NCI-H146 treated with DMSO at 0.1 percent for 48 hours (cell line): ENCODE measurements around the gene ELOB.

ENCODE experiments used
- DNase-seq: peaks from one replicate; lab custom pipeline; 2025; ENCODE audit not compliant: unreplicated experiment; lab: John Stamatoyannopoulos, UW

The ELOB gene

DNA sequence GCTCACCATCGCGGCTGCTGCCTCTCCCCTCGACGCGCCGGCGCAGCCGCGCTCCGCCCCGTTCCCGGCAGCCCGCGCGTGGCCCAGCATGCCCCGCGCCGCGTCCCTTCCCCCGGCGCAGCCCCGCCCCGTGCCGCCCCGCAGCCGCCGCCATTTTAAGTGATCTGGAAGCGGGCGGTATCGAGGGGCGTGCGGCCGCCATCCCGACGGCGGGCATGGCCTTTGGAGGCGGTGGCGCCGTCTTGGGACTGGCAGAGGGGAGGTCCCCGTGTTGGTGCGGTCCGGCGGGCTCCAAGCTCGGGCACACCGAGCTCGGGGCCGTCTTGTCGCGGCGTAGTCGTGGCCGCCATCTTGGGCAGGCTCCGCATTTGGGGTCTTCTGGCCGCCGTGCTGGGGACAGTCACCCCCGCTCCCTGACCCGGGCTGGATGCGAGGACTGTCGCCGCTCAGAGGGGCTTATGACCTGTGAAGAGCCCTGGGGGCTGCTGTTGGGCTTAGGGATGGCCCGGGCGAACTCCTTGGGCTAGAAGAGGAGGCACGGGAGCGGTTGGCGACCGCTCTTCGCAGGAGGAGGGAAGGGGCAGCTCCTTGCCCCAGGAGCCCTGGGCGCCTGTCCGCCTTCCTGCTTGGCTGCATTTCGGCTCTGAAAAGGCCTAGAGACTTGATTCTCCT lies at the start of gene ELOB:
TSS of gene ELOB (minus strand) at position 50 of the 672 bp plus-strand sequence. CDS start at position 9, 41 bp downstream.
- DNase-seq: peak; percentile 74

GRCh38 chr16:2825906-2826305 lies 48.8 kb upstream of the ELOB start:
- no peak for DNase-seq

DNA sequence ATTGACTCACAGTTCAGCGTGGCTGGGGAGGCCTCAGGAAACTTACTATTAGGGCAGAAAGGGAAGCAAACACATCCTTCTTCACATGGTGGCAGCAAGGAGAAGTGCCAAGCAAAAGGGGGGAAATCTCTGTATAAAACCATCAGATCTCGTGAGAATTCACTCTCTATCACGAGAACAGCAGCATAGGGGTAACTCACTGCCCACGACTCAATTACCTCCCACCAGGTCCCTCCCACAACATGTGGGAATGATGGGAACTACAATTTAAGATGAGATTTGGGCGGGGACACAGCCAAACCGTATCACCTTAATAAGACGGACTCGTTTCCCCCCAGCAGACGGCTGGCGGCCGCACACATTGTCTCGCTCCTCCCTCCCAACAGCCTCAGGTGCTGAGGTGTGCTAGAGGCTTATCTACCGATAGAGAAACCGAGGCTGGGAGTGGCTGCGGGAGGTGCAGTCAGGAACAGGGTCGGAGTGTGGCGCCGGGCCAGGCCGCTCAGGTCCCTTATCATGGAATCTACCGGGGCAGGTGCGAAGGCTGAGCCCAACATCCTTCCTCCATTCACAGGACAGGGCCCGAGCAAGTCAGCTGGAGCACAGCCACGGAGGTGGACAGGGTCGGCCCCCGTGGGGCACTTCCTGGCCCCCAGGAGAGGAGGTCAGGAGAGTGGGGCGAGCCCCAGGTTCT lies 48.1 kb upstream of the ELOB start:
- DNase-seq: no peak

GRCh38 chr16:2824626-2825025 lies 47.5 kb upstream of the ELOB start:
- no peak for DNase-seq

- DNase-seq: no peak
These were observed 45.4 kb upstream of the ELOB start for GRCh38 chr16:2822496-2822895.

GRCh38 chr16:2822158-2822495 lies 45.0 kb upstream of the ELOB start:
- DNase-seq: no peak

- DNase-seq: no peak
These were observed 44.5 kb upstream of the ELOB start for GRCh38 chr16:2821487-2822157.

DNA sequence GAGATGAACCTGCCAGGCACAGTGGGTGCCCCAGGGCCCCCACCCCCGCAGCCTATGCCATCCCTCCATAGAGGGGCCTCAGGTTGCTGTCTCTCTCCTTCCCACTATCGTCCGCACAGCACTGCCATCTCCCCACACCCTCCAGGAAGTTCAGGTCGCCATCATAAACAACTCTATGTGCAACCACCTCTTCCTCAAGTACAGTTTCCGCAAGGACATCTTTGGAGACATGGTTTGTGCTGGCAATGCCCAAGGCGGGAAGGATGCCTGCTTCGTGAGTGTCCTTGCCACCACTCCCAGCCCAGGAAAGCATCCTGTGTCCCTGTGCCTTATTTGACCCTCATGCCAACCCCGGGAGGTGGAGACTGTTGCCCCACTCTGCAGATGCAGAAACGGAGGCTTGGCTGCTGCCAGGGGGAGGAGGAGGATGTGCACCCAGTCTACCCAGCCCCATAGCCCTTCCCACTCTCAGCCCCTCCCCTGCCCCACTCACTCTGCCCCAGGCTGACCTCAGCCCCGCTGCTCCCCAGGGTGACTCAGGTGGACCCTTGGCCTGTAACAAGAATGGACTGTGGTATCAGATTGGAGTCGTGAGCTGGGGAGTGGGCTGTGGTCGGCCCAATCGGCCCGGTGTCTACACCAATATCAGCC lies 43.9 kb upstream of the ELOB start:
- no peak for DNase-seq

DNA sequence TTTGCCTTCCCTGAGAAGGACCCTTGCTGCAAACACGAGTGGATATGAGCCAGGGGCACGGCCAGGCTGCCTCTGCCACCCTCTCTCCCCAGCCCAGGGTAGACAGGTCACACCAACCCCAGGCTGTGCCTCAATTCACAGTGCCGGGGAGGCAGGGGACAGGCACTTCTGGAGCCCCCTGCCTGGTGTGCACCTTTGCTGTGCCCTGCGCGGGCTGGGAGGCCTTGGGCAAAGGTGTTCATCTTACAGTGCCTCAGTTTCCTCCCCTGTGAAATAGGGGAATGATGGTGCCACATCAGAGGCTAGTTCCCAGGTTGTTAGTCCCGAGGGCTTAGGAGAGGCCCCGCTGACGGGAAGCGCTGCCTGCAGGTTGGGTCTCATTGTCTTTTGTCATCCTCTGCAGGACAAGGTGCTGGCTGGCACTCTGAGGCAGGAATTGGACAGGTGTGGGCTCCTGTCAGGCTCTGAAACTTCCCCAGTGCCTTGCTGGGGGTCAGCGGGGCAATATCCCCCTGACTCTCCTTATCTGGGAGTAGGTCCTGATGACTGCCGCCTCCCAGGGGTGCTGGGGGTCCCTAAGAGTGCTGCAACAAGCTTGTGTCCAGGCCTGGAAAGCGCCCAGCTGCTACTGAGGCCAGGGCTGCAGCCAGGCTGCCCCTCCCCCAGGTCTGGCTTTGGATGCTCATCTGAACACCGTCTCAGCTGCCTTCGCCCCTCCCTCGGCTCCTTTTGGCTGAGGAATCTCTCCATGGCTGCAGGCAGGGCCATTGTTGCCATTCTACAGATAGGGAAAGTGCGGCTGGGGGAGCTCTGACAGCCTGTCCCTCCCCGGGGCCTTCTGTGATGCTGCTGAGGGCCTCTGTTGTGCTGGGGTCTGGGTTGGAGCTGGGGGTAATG lies 43.1 kb upstream of the ELOB start:
- DNase-seq: no peak

DNA sequence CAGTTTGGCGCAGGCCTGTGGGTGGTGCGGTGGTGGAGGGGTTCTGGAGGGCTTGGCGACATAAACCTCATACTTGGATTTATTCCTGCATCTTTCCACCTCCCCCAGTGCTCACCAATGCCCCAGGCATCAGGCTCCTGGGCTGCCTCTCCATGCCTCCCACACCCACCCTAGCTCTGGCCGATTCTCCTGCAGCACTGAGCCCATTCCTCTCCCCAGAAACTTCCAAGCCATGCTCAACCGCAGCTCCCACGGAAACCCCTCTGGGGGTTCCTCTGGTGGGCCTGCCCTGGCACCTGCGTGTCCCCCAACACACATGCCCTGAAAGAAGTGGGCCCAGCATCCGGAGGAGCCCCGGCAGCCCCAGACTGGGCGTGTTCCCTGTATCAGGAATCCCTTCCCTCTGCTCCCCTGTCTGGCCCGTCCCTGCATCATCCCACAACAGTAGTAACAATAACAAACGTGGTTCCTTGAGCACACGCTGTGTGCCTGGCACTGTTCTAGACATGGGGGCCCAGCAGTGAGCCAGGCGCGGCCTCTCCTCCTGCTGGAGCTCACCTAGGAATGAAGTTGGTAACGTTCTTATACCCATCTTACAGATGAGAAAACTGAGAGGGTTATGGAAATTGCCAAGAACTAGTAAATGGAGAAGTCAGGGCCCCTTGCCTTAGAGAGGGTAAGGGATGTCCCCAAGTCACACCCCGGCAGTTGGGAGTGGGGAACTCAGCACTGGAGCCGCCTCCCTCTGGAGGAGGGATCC lies 42.3 kb upstream of the ELOB start:
- no peak for DNase-seq

DNA sequence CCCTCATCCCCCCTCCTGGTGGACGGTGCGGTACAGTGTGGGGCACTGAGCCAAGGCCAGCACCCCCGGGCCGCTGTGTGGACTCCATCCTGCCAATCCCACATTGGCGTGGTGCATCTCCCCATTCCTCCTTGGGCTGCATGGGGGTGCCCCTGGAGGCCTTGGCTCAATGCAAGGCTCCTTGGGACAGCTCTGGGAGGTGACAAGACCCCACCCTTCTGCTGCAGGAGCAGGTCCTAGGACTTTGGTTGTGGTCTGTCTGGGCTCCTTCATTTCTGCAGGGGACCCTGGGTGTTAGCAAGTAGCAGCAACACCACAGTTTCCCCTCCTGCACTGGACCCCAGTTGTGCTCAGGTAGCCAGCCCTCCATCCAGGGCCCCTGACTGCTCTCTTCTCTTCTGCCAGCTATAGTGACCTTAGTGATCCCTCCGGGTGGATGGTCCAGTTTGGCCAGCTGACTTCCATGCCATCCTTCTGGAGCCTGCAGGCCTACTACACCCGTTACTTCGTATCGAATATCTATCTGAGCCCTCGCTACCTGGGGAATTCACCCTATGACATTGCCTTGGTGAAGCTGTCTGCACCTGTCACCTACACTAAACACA lies 41.3 kb upstream of the ELOB start:
- DNase-seq: no peak

GRCh38 chr16:2817340-2818271 lies 40.5 kb upstream of the ELOB start:
- no peak for DNase-seq

DNA sequence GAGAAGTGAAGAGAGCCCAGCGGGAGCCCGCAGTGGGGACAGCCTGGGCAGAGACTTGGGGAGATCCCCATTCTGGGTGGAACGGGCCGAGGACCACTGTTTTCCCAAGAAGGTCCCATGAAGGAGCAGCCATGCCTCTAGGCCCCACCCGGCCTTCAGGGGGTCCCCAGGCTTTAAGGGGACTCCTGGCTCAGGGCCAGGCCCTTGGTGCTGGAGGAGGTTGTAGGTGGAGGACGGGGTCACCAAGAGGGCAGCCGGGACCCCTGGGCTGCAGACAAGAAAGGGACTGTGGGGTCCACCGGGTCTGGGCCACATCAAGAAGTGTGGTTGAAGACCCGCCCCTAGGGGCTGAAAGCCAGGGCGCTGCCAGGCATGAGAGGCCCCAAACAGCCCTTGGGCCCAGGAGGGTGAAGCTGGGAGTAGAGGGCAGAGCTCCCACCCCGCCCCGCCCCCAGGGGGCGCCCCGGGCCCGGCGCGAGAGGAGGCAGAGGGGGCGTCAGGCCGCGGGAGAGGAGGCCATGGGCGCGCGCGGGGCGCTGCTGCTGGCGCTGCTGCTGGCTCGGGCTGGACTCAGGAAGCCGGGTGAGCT lies 39.8 kb upstream of the ELOB start, which contains the start of gene PRSS21:
TSS of gene PRSS21 (plus strand) at position 487 of the 589 bp plus-strand sequence. CDS start at position 519, 32 bp downstream.
- DNase-seq: no peak

- no peak for DNase-seq
These were observed 38.3 kb upstream of the ELOB start for GRCh38 chr16:2815299-2815771.

GRCh38 chr16:2814551-2815298 lies 37.6 kb upstream of the ELOB start:
- no peak for DNase-seq

GRCh38 chr16:2813771-2814221 lies 36.7 kb upstream of the ELOB start:
- DNase-seq: no peak
